K562 (cell line): ENCODE measurements around the gene ACSF2. TPM values are rescaled to one million over a fixed set of nuclear protein-coding genes. Genes with fewer than 3 reads are reported as not detected.

Experiments
- C11orf30 ChIP-seq: fragments of 450-650 bp; IDR thresholded peaks from 2 replicates; pipeline ENCODE4 v1.6.1; 2016; ENCODE audit warnings: low read depth, mild to moderate bottlenecking
- CHD4 ChIP-seq: fragments of 200-600 bp; sonication (generic); IDR thresholded peaks from 3 replicates; pipeline ENCODE4 v1.6.1; 2012; ENCODE audit warnings: low read depth, mild to moderate bottlenecking, mixed read lengths, low read length, inconsistent platforms; ENCODE audit not compliant: insufficient read depth, insufficient replicate concordance, poor library complexity, severe bottlenecking
- MTA3 ChIP-seq: fragments of 450-650 bp; formaldehyde crosslinking; IDR thresholded peaks from 2 replicates; pipeline ENCODE4 v1.6.1; 2017; ENCODE audit warnings: mild to moderate bottlenecking, borderline replicate concordance
- PCBP2 ChIP-seq: fragments of 200-400 bp; formaldehyde crosslinking; IDR thresholded peaks from 2 replicates; pipeline ENCODE4 v1.6.1; 2018; ENCODE audit warnings: low read length, low read depth, mild to moderate bottlenecking, moderate library complexity; ENCODE audit not compliant: poor library complexity, severe bottlenecking
- SNIP1 ChIP-seq: fragments of 450-650 bp; IDR thresholded peaks from 2 replicates; pipeline ENCODE4 v1.7.1; 2017; ENCODE audit warnings: low read depth, mild to moderate bottlenecking
- ZNF124 ChIP-seq: sonication (generic); formaldehyde crosslinking; IDR thresholded peaks from 2 replicates; pipeline ENCODE4 v1.8.1; 2022; ENCODE audit warnings: missing genetic modification reagents
- ZNF354B ChIP-seq: fragments of 250-450 bp; sonication (Bioruptor Pico); IDR thresholded peaks from 2 replicates; pipeline ENCODE4 v1.4.0; 2020
- polyA plus RNA-seq, 8 experiments: library from polyadenylated mRNA; depleted of rRNA in 4 of 8; stranded (reverse) in 5 of 8; unstranded in 3 of 8; fragments of >200 nt; fragmentation: Nextera tagmentation in 2 of 8; fragmentation: Illumina TruSeq in 1 of 8; extraction: Ambion mirVana in 2 of 8; extraction: Trizol in 1 of 8; gene quantifications; 2 replicates each; pipeline versions ENCODE4 v1.2.1 to v1.2.3, GENCODE V29; 2011 to 2014; ENCODE audit warnings: inconsistent platforms in 1 of 8, missing spikeins in 1 of 8
- total RNA-seq, 7 experiments: library from RNA; depleted of rRNA in 6 of 7; stranded (reverse); fragments of >200 nt in 6 of 7; fragmentation: Illumina TruSeq in 2 of 7; extraction: Trizol in 2 of 7; gene quantifications; 2 replicates each; pipeline versions ENCODE4 v1.2.1 to v1.2.3, GENCODE V29; 2011 to 2021; ENCODE audit warnings: low replicate concordance in 1 of 7
- TF ChIP-seq, protein P1 (sequence below): fragments of 150-350 bp; IDR thresholded peaks from 2 replicates; pipeline ENCODE4 v1.6.1; 2014; ENCODE audit warnings: low read depth, mild to moderate bottlenecking, low read length, borderline replicate concordance
- TF ChIP-seq, protein P2 (sequence below): fragments of 250-450 bp; sonication (Bioruptor Pico); IDR thresholded peaks from 2 replicates; pipeline ENCODE4 v1.5.0; 2020; ENCODE audit warnings: mild to moderate bottlenecking
- TF ChIP-seq, protein P3 (sequence below): fragments of 450-650 bp; IDR thresholded peaks from 2 replicates; pipeline ENCODE4 v1.6.1; 2016; ENCODE audit warnings: mild to moderate bottlenecking, moderate library complexity
- TF ChIP-seq, protein P4 (sequence below): sonication (generic); formaldehyde crosslinking; IDR thresholded peaks from 2 replicates; pipeline ENCODE4 v1.8.0; 2022; ENCODE audit warnings: mild to moderate bottlenecking, missing genetic modification reagents

Gene ACSF2
- total and polyA plus RNA-seq, 9 of the 15 experiments (the other 6 are each of a cell fraction or from before 2014, with no cell fraction given), result 0.89 to 6.1 (median 3.5) TPM

DNA sequence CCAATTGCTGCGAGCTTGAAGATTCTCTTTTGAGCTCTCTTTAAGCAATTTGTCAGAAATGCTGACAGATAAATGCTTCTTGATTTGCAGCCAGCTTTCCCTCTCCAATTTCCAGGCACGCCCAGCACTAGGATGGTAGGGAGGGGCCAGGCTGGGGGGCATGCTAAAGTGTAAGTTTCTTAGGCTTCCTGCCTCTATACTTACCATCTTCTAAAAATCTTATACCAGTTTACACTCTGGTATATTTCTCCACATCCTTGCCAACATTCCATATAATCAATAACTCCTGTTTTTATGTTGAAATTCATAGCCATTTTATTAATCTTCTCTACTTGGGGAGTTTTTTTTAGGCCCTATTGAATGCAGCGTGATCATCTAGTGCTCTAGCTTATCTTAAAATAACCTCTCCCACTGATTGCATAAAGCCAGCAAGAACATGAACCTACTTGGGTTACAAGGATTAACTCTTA is 17.5 kb downstream of the ACSF2 start (continued):
- TF ChIP-seq, protein P1, sequence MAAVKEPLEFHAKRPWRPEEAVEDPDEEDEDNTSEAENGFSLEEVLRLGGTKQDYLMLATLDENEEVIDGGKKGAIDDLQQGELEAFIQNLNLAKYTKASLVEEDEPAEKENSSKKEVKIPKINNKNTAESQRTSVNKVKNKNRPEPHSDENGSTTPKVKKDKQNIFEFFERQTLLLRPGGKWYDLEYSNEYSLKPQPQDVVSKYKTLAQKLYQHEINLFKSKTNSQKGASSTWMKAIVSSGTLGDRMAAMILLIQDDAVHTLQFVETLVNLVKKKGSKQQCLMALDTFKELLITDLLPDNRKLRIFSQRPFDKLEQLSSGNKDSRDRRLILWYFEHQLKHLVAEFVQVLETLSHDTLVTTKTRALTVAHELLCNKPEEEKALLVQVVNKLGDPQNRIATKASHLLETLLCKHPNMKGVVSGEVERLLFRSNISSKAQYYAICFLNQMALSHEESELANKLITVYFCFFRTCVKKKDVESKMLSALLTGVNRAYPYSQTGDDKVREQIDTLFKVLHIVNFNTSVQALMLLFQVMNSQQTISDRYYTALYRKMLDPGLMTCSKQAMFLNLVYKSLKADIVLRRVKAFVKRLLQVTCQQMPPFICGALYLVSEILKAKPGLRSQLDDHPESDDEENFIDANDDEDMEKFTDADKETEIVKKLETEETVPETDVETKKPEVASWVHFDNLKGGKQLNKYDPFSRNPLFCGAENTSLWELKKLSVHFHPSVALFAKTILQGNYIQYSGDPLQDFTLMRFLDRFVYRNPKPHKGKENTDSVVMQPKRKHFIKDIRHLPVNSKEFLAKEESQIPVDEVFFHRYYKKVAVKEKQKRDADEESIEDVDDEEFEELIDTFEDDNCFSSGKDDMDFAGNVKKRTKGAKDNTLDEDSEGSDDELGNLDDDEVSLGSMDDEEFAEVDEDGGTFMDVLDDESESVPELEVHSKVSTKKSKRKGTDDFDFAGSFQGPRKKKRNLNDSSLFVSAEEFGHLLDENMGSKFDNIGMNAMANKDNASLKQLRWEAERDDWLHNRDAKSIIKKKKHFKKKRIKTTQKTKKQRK, result no peak
- no peak for TF ChIP-seq MTA3
- no peak for TF ChIP-seq CHD4
- no peak for TF ChIP-seq ZNF124 (CRISPR knock-in tag)
- TF ChIP-seq, protein P2, sequence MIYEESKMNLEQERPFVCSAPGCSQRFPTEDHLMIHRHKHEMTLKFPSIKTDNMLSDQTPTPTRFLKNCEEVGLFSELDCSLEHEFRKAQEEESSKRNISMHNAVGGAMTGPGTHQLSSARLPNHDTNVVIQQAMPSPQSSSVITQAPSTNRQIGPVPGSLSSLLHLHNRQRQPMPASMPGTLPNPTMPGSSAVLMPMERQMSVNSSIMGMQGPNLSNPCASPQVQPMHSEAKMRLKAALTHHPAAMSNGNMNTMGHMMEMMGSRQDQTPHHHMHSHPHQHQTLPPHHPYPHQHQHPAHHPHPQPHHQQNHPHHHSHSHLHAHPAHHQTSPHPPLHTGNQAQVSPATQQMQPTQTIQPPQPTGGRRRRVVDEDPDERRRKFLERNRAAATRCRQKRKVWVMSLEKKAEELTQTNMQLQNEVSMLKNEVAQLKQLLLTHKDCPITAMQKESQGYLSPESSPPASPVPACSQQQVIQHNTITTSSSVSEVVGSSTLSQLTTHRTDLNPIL (CRISPR knock-in tag), result no peak
- peak; percentile 37; the same call in 1 of the 2 replicates for TF ChIP-seq SNIP1
- TF ChIP-seq C11orf30, result peak; percentile 10; the same call in 1 of the 2 replicates
- TF ChIP-seq, protein P3, sequence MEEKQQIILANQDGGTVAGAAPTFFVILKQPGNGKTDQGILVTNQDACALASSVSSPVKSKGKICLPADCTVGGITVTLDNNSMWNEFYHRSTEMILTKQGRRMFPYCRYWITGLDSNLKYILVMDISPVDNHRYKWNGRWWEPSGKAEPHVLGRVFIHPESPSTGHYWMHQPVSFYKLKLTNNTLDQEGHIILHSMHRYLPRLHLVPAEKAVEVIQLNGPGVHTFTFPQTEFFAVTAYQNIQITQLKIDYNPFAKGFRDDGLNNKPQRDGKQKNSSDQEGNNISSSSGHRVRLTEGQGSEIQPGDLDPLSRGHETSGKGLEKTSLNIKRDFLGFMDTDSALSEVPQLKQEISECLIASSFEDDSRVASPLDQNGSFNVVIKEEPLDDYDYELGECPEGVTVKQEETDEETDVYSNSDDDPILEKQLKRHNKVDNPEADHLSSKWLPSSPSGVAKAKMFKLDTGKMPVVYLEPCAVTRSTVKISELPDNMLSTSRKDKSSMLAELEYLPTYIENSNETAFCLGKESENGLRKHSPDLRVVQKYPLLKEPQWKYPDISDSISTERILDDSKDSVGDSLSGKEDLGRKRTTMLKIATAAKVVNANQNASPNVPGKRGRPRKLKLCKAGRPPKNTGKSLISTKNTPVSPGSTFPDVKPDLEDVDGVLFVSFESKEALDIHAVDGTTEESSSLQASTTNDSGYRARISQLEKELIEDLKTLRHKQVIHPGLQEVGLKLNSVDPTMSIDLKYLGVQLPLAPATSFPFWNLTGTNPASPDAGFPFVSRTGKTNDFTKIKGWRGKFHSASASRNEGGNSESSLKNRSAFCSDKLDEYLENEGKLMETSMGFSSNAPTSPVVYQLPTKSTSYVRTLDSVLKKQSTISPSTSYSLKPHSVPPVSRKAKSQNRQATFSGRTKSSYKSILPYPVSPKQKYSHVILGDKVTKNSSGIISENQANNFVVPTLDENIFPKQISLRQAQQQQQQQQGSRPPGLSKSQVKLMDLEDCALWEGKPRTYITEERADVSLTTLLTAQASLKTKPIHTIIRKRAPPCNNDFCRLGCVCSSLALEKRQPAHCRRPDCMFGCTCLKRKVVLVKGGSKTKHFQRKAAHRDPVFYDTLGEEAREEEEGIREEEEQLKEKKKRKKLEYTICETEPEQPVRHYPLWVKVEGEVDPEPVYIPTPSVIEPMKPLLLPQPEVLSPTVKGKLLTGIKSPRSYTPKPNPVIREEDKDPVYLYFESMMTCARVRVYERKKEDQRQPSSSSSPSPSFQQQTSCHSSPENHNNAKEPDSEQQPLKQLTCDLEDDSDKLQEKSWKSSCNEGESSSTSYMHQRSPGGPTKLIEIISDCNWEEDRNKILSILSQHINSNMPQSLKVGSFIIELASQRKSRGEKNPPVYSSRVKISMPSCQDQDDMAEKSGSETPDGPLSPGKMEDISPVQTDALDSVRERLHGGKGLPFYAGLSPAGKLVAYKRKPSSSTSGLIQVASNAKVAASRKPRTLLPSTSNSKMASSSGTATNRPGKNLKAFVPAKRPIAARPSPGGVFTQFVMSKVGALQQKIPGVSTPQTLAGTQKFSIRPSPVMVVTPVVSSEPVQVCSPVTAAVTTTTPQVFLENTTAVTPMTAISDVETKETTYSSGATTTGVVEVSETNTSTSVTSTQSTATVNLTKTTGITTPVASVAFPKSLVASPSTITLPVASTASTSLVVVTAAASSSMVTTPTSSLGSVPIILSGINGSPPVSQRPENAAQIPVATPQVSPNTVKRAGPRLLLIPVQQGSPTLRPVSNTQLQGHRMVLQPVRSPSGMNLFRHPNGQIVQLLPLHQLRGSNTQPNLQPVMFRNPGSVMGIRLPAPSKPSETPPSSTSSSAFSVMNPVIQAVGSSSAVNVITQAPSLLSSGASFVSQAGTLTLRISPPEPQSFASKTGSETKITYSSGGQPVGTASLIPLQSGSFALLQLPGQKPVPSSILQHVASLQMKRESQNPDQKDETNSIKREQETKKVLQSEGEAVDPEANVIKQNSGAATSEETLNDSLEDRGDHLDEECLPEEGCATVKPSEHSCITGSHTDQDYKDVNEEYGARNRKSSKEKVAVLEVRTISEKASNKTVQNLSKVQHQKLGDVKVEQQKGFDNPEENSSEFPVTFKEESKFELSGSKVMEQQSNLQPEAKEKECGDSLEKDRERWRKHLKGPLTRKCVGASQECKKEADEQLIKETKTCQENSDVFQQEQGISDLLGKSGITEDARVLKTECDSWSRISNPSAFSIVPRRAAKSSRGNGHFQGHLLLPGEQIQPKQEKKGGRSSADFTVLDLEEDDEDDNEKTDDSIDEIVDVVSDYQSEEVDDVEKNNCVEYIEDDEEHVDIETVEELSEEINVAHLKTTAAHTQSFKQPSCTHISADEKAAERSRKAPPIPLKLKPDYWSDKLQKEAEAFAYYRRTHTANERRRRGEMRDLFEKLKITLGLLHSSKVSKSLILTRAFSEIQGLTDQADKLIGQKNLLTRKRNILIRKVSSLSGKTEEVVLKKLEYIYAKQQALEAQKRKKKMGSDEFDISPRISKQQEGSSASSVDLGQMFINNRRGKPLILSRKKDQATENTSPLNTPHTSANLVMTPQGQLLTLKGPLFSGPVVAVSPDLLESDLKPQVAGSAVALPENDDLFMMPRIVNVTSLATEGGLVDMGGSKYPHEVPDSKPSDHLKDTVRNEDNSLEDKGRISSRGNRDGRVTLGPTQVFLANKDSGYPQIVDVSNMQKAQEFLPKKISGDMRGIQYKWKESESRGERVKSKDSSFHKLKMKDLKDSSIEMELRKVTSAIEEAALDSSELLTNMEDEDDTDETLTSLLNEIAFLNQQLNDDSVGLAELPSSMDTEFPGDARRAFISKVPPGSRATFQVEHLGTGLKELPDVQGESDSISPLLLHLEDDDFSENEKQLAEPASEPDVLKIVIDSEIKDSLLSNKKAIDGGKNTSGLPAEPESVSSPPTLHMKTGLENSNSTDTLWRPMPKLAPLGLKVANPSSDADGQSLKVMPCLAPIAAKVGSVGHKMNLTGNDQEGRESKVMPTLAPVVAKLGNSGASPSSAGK, result no peak
- TF ChIP-seq PCBP2, result no peak
- no peak for TF ChIP-seq ZNF354B (CRISPR knock-in tag)
- TF ChIP-seq, protein P4, sequence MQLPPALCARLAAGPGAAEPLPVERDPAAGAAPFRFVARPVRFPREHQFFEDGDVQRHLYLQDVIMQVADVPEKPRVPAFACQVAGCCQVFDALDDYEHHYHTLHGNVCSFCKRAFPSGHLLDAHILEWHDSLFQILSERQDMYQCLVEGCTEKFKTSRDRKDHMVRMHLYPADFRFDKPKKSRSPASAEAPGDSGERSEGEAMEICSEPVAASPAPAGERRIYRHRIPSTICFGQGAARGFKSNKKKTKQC (CRISPR knock-in tag), result no peak
